Neuronal stem cell (in vitro differentiated cells): Measurements from ENCODE around the gene RAC2.

ENCODE experiments used
- DNase-seq: peaks from one replicate; pipeline ENCODE4 v3.0.0-alpha.2; 2013; ENCODE audit warnings: low spot score
- H2AFZ ChIP-seq: one replicate; pipeline ENCODE4 v1.6.1; 2013; ENCODE audit warnings: mild to moderate bottlenecking, low read length, inconsistent platforms
- H2AK5ac ChIP-seq: 2 replicates; pipeline ENCODE4 v1.6.1; 2013; ENCODE audit warnings: low read depth, mild to moderate bottlenecking, inconsistent platforms, low read length, moderate library complexity, mixed read lengths
- H2BK120ac ChIP-seq: 2 replicates; pipeline ENCODE4 v1.6.1; 2013; ENCODE audit warnings: low read depth, mild to moderate bottlenecking, inconsistent platforms, low read length, moderate library complexity, mixed read lengths
- H2BK12ac ChIP-seq: one replicate; pipeline ENCODE4 v1.6.1; 2013; ENCODE audit warnings: low read length, inconsistent platforms
- H2BK15ac ChIP-seq: 2 replicates; pipeline ENCODE4 v1.6.1; 2013; ENCODE audit warnings: mild to moderate bottlenecking, low read length, inconsistent platforms, mixed read lengths
- H2BK5ac ChIP-seq: one replicate; pipeline ENCODE4 v1.6.1; 2013; ENCODE audit warnings: inconsistent platforms, mild to moderate bottlenecking, low read length, moderate library complexity
- H3K14ac ChIP-seq: one replicate; pipeline ENCODE4 v1.6.1; 2013; ENCODE audit warnings: low read length, inconsistent platforms
- H3K18ac ChIP-seq: 2 replicates; pipeline ENCODE4 v1.6.1; 2013; ENCODE audit warnings: low read length, inconsistent platforms
- H3K23ac ChIP-seq: 2 replicates; pipeline ENCODE4 v1.6.1; 2013; ENCODE audit warnings: low read depth, mild to moderate bottlenecking, mixed read lengths, low read length, inconsistent platforms; ENCODE audit not compliant: poor library complexity
- H3K27ac ChIP-seq: replicated peaks from 3 replicates; pipeline ENCODE4 v1.5.1; 2013; ENCODE audit warnings: low read length, inconsistent platforms
- H3K27me3 ChIP-seq, 3 experiments: 2 replicates each; pipeline ENCODE4 v1.6.1; 2013; ENCODE audit warnings: low read length in 3 of 3, mild to moderate bottlenecking in 2 of 3, inconsistent platforms in 1 of 3, low read depth in 1 of 3, mixed read lengths in 1 of 3, moderate library complexity in 1 of 3; ENCODE audit not compliant: control insufficient read depth in 3 of 3, insufficient read depth in 3 of 3
- H3K36me3 ChIP-seq, 2 donors: replicated peaks in 1 of 2; 2 replicates each; pipeline ENCODE4 v1.6.1; 2013; ENCODE audit warnings: low read length in 2 of 2; ENCODE audit not compliant: control insufficient read depth in 2 of 2, insufficient read depth in 2 of 2
- H3K4ac ChIP-seq: 2 replicates; pipeline ENCODE4 v1.6.1; 2013; ENCODE audit warnings: inconsistent platforms, mild to moderate bottlenecking, low read length, moderate library complexity
- H3K4me1 ChIP-seq, 2 donors: 1 replicate in 1 of 2; 2 replicates in 1 of 2; pipeline ENCODE4 v1.6.1; 2013; ENCODE audit warnings: low read length in 2 of 2, low read depth in 1 of 2; ENCODE audit not compliant: control insufficient read depth in 2 of 2, insufficient read depth in 1 of 2
- H3K4me2 ChIP-seq: one replicate; pipeline ENCODE4 v1.6.1; 2013; ENCODE audit warnings: mild to moderate bottlenecking, low read length, inconsistent platforms; ENCODE audit not compliant: insufficient read depth, poor library complexity, severe bottlenecking
- H3K4me3 ChIP-seq, 2 donors: 2 replicates each; pipeline ENCODE4 v1.5.1; 2013; ENCODE audit warnings: low read length in 2 of 2, mild to moderate bottlenecking in 2 of 2, inconsistent platforms in 1 of 2, moderate library complexity in 1 of 2
- H3K79me1 ChIP-seq: one replicate; pipeline ENCODE4 v1.6.1; 2013; ENCODE audit warnings: low read depth, mild to moderate bottlenecking, inconsistent platforms, low read length, moderate library complexity
- H3K9ac ChIP-seq: one replicate; pipeline ENCODE4 v1.6.1; 2013; ENCODE audit warnings: mild to moderate bottlenecking, low read depth, low read length, inconsistent platforms; ENCODE audit not compliant: poor library complexity
- H3K9me3 ChIP-seq, 2 donors: replicated peaks in 1 of 2; 2 replicates each; pipeline versions ENCODE3 to v1.6.1; 2013; ENCODE audit warnings: low read length in 2 of 2, mild to moderate bottlenecking in 2 of 2, inconsistent platforms in 1 of 2, low read depth in 1 of 2, mixed read lengths in 1 of 2, moderate library complexity in 1 of 2; ENCODE audit not compliant: control insufficient read depth in 2 of 2, insufficient read depth in 1 of 2
- H4K8ac ChIP-seq: one replicate; pipeline ENCODE4 v1.6.1; 2013; ENCODE audit warnings: low read depth, mild to moderate bottlenecking, inconsistent platforms, low read length, moderate library complexity
- H4K91ac ChIP-seq: one replicate; pipeline ENCODE4 v1.6.1; 2013; ENCODE audit warnings: low read length, low read depth, mild to moderate bottlenecking, inconsistent platforms; ENCODE audit not compliant: poor library complexity
- WGBS, 2 donors: extraction: QIAGEN DNeasy Blood & Tissue Kit; methylation state at CpG; one replicate each; pipeline ENCODE4 v1.1.7; 2013; ENCODE audit warnings: missing lambda C conversion rate in 2 of 2, mixed read lengths in 1 of 2; ENCODE audit not compliant: insufficient read length in 2 of 2, insufficient replicate concordance in 1 of 2; ENCODE audit errors: extremely low coverage in 2 of 2; 5-methylcytosine and 5-hydroxymethylcytosine counted together

Gene RAC2

GRCh38 chr22:37267661-37268413 is 23.8 kb upstream of the RAC2 start:
- Histone ChIP-seq H3K36me3 (no peaks in the 10 kb centered on the region), H4K8ac (no peak overlapping the region), H2BK5ac (no peak overlapping the region), H2AK5ac (no peak overlapping the region), H3K9me3 (peaks cover 8 to 10% of the 10 kb centered on the region in 2 donors), H3K79me1 (no peaks in the 10 kb centered on the region), H3K27me3 (peaks cover 0 to 7% (median 0%) of the 10 kb centered on the region in 3 experiments), H2BK120ac (no peak overlapping the region), H3K27ac (no peak overlapping the region), H2BK12ac (no peak overlapping the region), H3K4me1 (peaks cover 0 to 1% of the 10 kb centered on the region in 2 donors), H3K9ac (no peak overlapping the region), H3K4ac (no peak overlapping the region), H3K4me3 (no peak overlapping the region), H3K18ac (no peak overlapping the region), H2BK15ac (no peak overlapping the region), H3K4me2 (no peak overlapping the region), H3K23ac (no peak overlapping the region), H3K14ac (no peak overlapping the region), H4K91ac (no peak overlapping the region), H2AFZ (no peak overlapping the region)
- DNase-seq: no peak
- WGBS, 2 donors: no CpG with 5 or more reads among the region's 11 CpGs

- Histone ChIP-seq H2BK5ac (no peak overlapping the region), H2BK120ac (no peak overlapping the region), H3K36me3 (no peaks in the 10 kb centered on the region), H3K27ac (no peak overlapping the region), H3K27me3 (peaks cover 0 to 10% (median 0%) of the 10 kb centered on the region in 3 experiments), H3K4me2 (no peak overlapping the region), H3K79me1 (no peaks in the 10 kb centered on the region), H3K4me1 (peaks cover 0 to 1% of the 10 kb centered on the region in 2 donors), H2AK5ac (no peak overlapping the region), H2BK12ac (no peak overlapping the region), H2BK15ac (no peak overlapping the region), H4K91ac (no peak overlapping the region), H2AFZ (peak overlapping the region; percentile 72), H3K18ac (peak overlapping the region; percentile 77), H3K4ac (no peak overlapping the region), H3K23ac (no peak overlapping the region), H4K8ac (no peak overlapping the region), H3K4me3 (no peak overlapping the region), H3K14ac (no peak overlapping the region), H3K9ac (no peak overlapping the region), H3K9me3 (peaks cover 8 to 10% of the 10 kb centered on the region in 2 donors)
- WGBS, 2 donors: no CpG with 5 or more reads among the region's 22 CpGs
- DNase-seq: peak; percentile 65
These were observed 23.1 kb upstream of the RAC2 start for GRCh38 chr22:37267135-37267587.

GRCh38 chr22:37266581-37267134 is 22.6 kb upstream of the RAC2 start:
- Histone ChIP-seq H3K27ac (no peak overlapping the region), H4K8ac (no peak overlapping the region), H3K23ac (no peak overlapping the region), H2BK5ac (no peak overlapping the region), H3K18ac (peak overlapping the region; percentile 77), H2BK15ac (no peak overlapping the region), H2BK120ac (no peak overlapping the region), H3K36me3 (no peaks in the 10 kb centered on the region), H3K4me3 (no peak overlapping the region), H3K9me3 (peaks cover 8 to 10% of the 10 kb centered on the region in 2 donors), H3K4me2 (no peak overlapping the region), H3K27me3 (peaks cover 0 to 8% (median 0%) of the 10 kb centered on the region in 3 experiments), H4K91ac (no peak overlapping the region), H2AFZ (peak overlapping the region; percentile 72), H3K79me1 (no peaks in the 10 kb centered on the region), H3K9ac (no peak overlapping the region), H3K14ac (no peak overlapping the region), H2AK5ac (peak overlapping the region; percentile 23), H3K4ac (no peak overlapping the region), H3K4me1 (peaks cover 0 to 1% of the 10 kb centered on the region in 2 donors), H2BK12ac (no peak overlapping the region)
- no peak for DNase-seq
- WGBS, 2 donors: no CpG with 5 or more reads among the region's 18 CpGs
